IMR-90 (cell line): ENCODE data around the gene CCDC116. TPM values are rescaled to one million over a fixed set of nuclear protein-coding genes. Genes with fewer than 3 reads are reported as not detected.

Experiments used
- ATAC-seq: fragments of 200-7000 bp; cut with Tn5 transposase; 2 replicates; pipeline ENCODE4 v1.9.1; 2020; ENCODE audit warnings: low read depth, mild to moderate bottlenecking, moderate library complexity
- BruUV-seq: library from RNA; stranded (reverse); fragments of 400-500 nt; replicated peaks from 2 replicates; lab custom pipeline; 2021; lab: Mats Ljungman, UMichigan
- CTCF ChIA-PET: fragments of 300-600 bp; formaldehyde crosslinking; extraction: SDS; loops from one replicate; lab custom pipeline; 2021; ENCODE audit warnings: antibody characterized with exemption; lab: Yijun Ruan, JAX
- POLR2A ChIA-PET: fragments of 300-600 bp; sonication (Branson Sonifier 250); formaldehyde crosslinking; loops from one replicate; lab custom pipeline; 2022; ENCODE audit warnings: antibody characterized with exemption; ENCODE audit not compliant: unreplicated experiment; lab: Charles Lee
- DNase-seq: peaks from one replicate; pipeline ENCODE4 v3.0.0; 2013
- H2AFZ ChIP-seq: replicated peaks from 2 replicates; pipeline ENCODE3; 2013; ENCODE audit warnings: low read length, mild to moderate bottlenecking; ENCODE audit not compliant: poor library complexity
- H2AK5ac ChIP-seq: 2 replicates; pipeline ENCODE4 v1.6.1; 2013; ENCODE audit warnings: low read depth, low read length, inconsistent platforms
- H2AK9ac ChIP-seq: replicated peaks from 2 replicates; pipeline ENCODE3; 2013; ENCODE audit warnings: mild to moderate bottlenecking, low read depth, low read length, moderate library complexity; ENCODE audit not compliant: poor library complexity
- H2BK120ac ChIP-seq: 2 replicates; pipeline ENCODE4 v1.6.1; 2013; ENCODE audit warnings: low read depth, low read length, inconsistent platforms
- H2BK15ac ChIP-seq: 3 replicates; pipeline ENCODE4 v1.6.1; 2013; ENCODE audit warnings: low read depth, low read length, inconsistent platforms
- H2BK20ac ChIP-seq: 2 replicates; pipeline ENCODE4 v1.6.1; 2013; ENCODE audit warnings: low read depth, mild to moderate bottlenecking, inconsistent platforms, low read length, moderate library complexity
- H2BK5ac ChIP-seq: 2 replicates; pipeline ENCODE4 v1.6.1; 2013; ENCODE audit warnings: mild to moderate bottlenecking, low read depth, low read length, inconsistent platforms; ENCODE audit not compliant: poor library complexity, severe bottlenecking
- H3K14ac ChIP-seq: replicated peaks from 2 replicates; pipeline ENCODE4 v1.6.1; 2013; ENCODE audit warnings: low read depth, low read length, inconsistent platforms
- H3K18ac ChIP-seq: 2 replicates; pipeline ENCODE4 v1.6.1; 2013; ENCODE audit warnings: low read depth, low read length, control low read depth
- H3K23ac ChIP-seq: 2 replicates; pipeline ENCODE4 v1.6.1; 2013; ENCODE audit warnings: low read depth, low read length, inconsistent platforms
- H3K27ac ChIP-seq: 2 replicates; pipeline ENCODE4 v1.5.1; 2013; ENCODE audit warnings: mild to moderate bottlenecking, control low read depth, low read length; ENCODE audit not compliant: insufficient read depth
- H3K27me3 ChIP-seq: 2 replicates; pipeline ENCODE4 v1.6.1; 2013; ENCODE audit warnings: low read length; ENCODE audit not compliant: control insufficient read depth, insufficient read depth
- H3K36me3 ChIP-seq: 2 replicates; pipeline ENCODE4 v1.6.1; 2013; ENCODE audit warnings: low read length, mixed read lengths; ENCODE audit not compliant: control insufficient read depth, insufficient read depth
- H3K4ac ChIP-seq: 2 replicates; pipeline ENCODE4 v1.6.1; 2013; ENCODE audit warnings: low read depth, low read length, inconsistent platforms
- H3K4me1 ChIP-seq: 2 replicates; pipeline ENCODE4 v1.6.1; 2013; ENCODE audit warnings: low read length, mixed read lengths; ENCODE audit not compliant: control insufficient read depth, insufficient read depth
- H3K4me2 ChIP-seq: 2 replicates; pipeline ENCODE4 v1.6.1; 2013; ENCODE audit warnings: low read depth, mild to moderate bottlenecking, control low read depth, low read length, moderate library complexity
- H3K4me3 ChIP-seq: 2 replicates; pipeline ENCODE4 v1.5.1; 2013; ENCODE audit warnings: low read depth, mild to moderate bottlenecking, control low read depth, low read length, moderate library complexity; ENCODE audit not compliant: insufficient read depth
- H3K56ac ChIP-seq: 2 replicates; pipeline ENCODE4 v1.6.1; 2013; ENCODE audit warnings: low read length, inconsistent platforms; ENCODE audit not compliant: insufficient read depth; ENCODE audit errors: extremely low read depth
- H3K79me1 ChIP-seq, 2 experiments: 2 replicates each; pipeline ENCODE4 v1.6.1; 2013; ENCODE audit warnings: low read length in 2 of 2, inconsistent platforms in 1 of 2, low read depth in 1 of 2
- H3K9ac ChIP-seq: 2 replicates; pipeline ENCODE4 v1.6.1; 2013; ENCODE audit warnings: low read depth, low read length, control low read depth
- H3K9me1 ChIP-seq: 2 replicates; pipeline ENCODE4 v1.6.1; 2013; ENCODE audit warnings: low read length, inconsistent platforms; ENCODE audit not compliant: insufficient read depth
- H3K9me3 ChIP-seq: 2 replicates; pipeline ENCODE4 v1.6.1; 2013; ENCODE audit warnings: low read length; ENCODE audit not compliant: control insufficient read depth, insufficient read depth
- H4K20me1 ChIP-seq: 2 replicates; pipeline ENCODE4 v1.6.1; 2013; ENCODE audit warnings: low read length, inconsistent platforms; ENCODE audit not compliant: insufficient read depth
- H4K5ac ChIP-seq: 2 replicates; pipeline ENCODE4 v1.6.1; 2013; ENCODE audit warnings: mild to moderate bottlenecking, low read depth, low read length, control low read depth
- H4K8ac ChIP-seq, 2 experiments: 2 replicates each; pipeline ENCODE4 v1.6.1; 2013; ENCODE audit warnings: low read depth in 2 of 2, low read length in 2 of 2, control low read depth in 1 of 2, inconsistent platforms in 1 of 2
- H4K91ac ChIP-seq: 2 replicates; pipeline ENCODE4 v1.6.1; 2013; ENCODE audit warnings: low read depth, low read length, inconsistent platforms; ENCODE audit not compliant: insufficient read depth
- BHLHE40 ChIP-seq: fragments of 150-350 bp; IDR thresholded peaks from 2 replicates; pipeline ENCODE4 v1.6.1; 2016; ENCODE audit warnings: mild to moderate bottlenecking, low read depth, low read length
- CEBPB ChIP-seq: IDR thresholded peaks from 2 replicates; pipeline ENCODE4 v1.6.1; 2012; ENCODE audit warnings: low read depth, low read length, improper control_type of control experiment
- CHD1 ChIP-seq: IDR thresholded peaks from 2 replicates; pipeline ENCODE4 v1.6.1; 2012; ENCODE audit warnings: low read depth, low read length, improper control_type of control experiment
- CTCF ChIP-seq: conservative IDR thresholded peaks from 2 replicates; pipeline ENCODE4 v1.5.1; 2012; ENCODE audit warnings: mild to moderate bottlenecking, low read depth, low read length, improper control_type of control experiment
- FOS ChIP-seq: fragments of 150-350 bp; IDR thresholded peaks from 2 replicates; pipeline ENCODE4 v1.6.1; 2016; ENCODE audit warnings: low read depth, low read length
- MAFK ChIP-seq: IDR thresholded peaks from 2 replicates; pipeline ENCODE4 v1.6.1; 2012; ENCODE audit warnings: low read depth, low read length, improper control_type of control experiment
- MXI1 ChIP-seq: IDR thresholded peaks from 2 replicates; pipeline ENCODE4 v1.6.1; 2012; ENCODE audit warnings: low read depth, mild to moderate bottlenecking, low read length, moderate library complexity, borderline replicate concordance
- NFE2L2 ChIP-seq: fragments of 150-350 bp; IDR thresholded peaks from 2 replicates; pipeline ENCODE4 v1.6.1; 2016; ENCODE audit warnings: low read depth, mild to moderate bottlenecking, low read length
- POLR2A ChIP-seq: IDR thresholded peaks from 2 replicates; pipeline ENCODE4 v1.6.1; 2012; ENCODE audit warnings: mild to moderate bottlenecking, low read depth, low read length
- RAD21 ChIP-seq: IDR thresholded peaks from 2 replicates; pipeline ENCODE4 v1.6.1; 2012; ENCODE audit warnings: low read length, improper control_type of control experiment
- RFX5 ChIP-seq: IDR thresholded peaks from 2 replicates; pipeline ENCODE4 v1.8.0; 2012; ENCODE audit warnings: low read depth, mild to moderate bottlenecking, low read length, moderate library complexity
- SMC3 ChIP-seq: fragments of 150-350 bp; IDR thresholded peaks from 2 replicates; pipeline ENCODE4 v1.6.1; 2016; ENCODE audit warnings: low read depth, mild to moderate bottlenecking, antibody characterized with exemption, low read length, moderate library complexity
- WGBS, 2 experiments: methylation state at CpG; one replicate each; pipeline versions ENCODE4 v1.1.5 to v1.1.7; 2013; ENCODE audit warnings: missing lambda C conversion rate in 2 of 2; ENCODE audit not compliant: insufficient read length in 1 of 2; ENCODE audit errors: extremely low coverage in 2 of 2; 5-methylcytosine and 5-hydroxymethylcytosine counted together
- dilution Hi-C: fragments of 300-500 bp; cut with HindIII; formaldehyde crosslinking; loops from one replicate; pipeline ENCODE4 v1.14.3; 2018; ENCODE audit warnings: low sequenced_read_pairs; ENCODE audit not compliant: unreplicated experiment
- in situ Hi-C: fragments of 300-500 bp; cut with MboI; formaldehyde crosslinking; loops from 3 replicates; pipeline ENCODE4 v1.14.3; 2019; ENCODE audit warnings: low sequenced_read_pairs, inconsistent platforms, mixed read lengths
- intact Hi-C: fragments of 100-400 bp; cut with micrococcal nuclease; formaldehyde crosslinking; loops from 2 replicates; pipeline ENCODE4 v1.10.0; 2022
- polyA plus RNA-seq, 3 experiments: library from polyadenylated mRNA; depleted of rRNA; stranded (reverse); fragments of >200 nt; gene quantifications; 2 replicates each; pipeline ENCODE4 v1.2.3, GENCODE V29; 2012; ENCODE audit warnings: low replicate concordance in 1 of 3
- total RNA-seq: library from RNA; depleted of rRNA; stranded (reverse); fragments of >200 nt; gene quantifications from 2 replicates; pipeline ENCODE4 v1.2.3, GENCODE V29; 2012
- TF ChIP-seq, protein P1 (sequence below): fragments of 150-350 bp; IDR thresholded peaks from 2 replicates; pipeline ENCODE4 v1.6.1; 2016; ENCODE audit warnings: low read depth, mild to moderate bottlenecking, low read length, moderate library complexity, borderline replicate concordance

Gene CCDC116
- total and polyA plus RNA-seq, 2 of the 4 experiments (the other 2 are of a cell fraction) = under 0.01 to 0.27 TPM

GRCh38 chr22:21591695-21592094 lies 40.9 kb upstream of the CCDC116 start (continued):
- TF ChIP-seq MXI1 (no peak), SMC3 (no peak), RFX5 (no peak), MAFK (no peak)

- Histone ChIP-seq H3K27ac (no peak overlapping the region), H2BK15ac (no peak overlapping the region), H3K14ac (no peak overlapping the region), H4K8ac (no peak overlapping the region), H3K4ac (no peak overlapping the region), H3K79me1 (peaks cover 17 to 77% of the 10 kb centered on the region in 2 experiments), H3K4me1 (peaks cover 21% of the 10 kb centered on the region), H2AFZ (no peak overlapping the region), H2BK20ac (no peak overlapping the region), H3K23ac (no peak overlapping the region), H2AK5ac (no peak overlapping the region), H3K9me1 (peaks cover 39% of the 10 kb centered on the region), H3K4me2 (no peak overlapping the region), H2AK9ac (no peak overlapping the region), H3K4me3 (no peak overlapping the region), H4K20me1 (peaks cover 95% of the 10 kb centered on the region), H3K56ac (no peak overlapping the region), H4K91ac (no peak overlapping the region), H3K9ac (no peak overlapping the region), H3K36me3 (peaks cover 33% of the 10 kb centered on the region), H2BK5ac (no peak overlapping the region), H2BK120ac (no peak overlapping the region), H3K9me3 (no peaks in the 10 kb centered on the region), H3K18ac (no peak overlapping the region), H4K5ac (no peak overlapping the region), H3K27me3 (no peaks in the 10 kb centered on the region)
- intact Hi-C loops = no loop called here
- WGBS, 2 experiments = no CpG with 5 or more reads among the region's 3 CpGs
- dilution Hi-C loops = no loop called here
- TF ChIP-seq MXI1 (no peak), NFE2L2 (no peak), RAD21 (no peak), POLR2A (no peak), CTCF (no peak), FOS (no peak), CEBPB (no peak), BHLHE40 (no peak), CHD1 (no peak)
- TF ChIP-seq, protein P1, sequence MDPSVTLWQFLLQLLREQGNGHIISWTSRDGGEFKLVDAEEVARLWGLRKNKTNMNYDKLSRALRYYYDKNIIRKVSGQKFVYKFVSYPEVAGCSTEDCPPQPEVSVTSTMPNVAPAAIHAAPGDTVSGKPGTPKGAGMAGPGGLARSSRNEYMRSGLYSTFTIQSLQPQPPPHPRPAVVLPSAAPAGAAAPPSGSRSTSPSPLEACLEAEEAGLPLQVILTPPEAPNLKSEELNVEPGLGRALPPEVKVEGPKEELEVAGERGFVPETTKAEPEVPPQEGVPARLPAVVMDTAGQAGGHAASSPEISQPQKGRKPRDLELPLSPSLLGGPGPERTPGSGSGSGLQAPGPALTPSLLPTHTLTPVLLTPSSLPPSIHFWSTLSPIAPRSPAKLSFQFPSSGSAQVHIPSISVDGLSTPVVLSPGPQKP = no peak
- ATAC-seq = no peak
- ChIA-PET POLR2A (no interaction called here), CTCF (no interaction called here)
- DNase-seq = no peak
- in situ Hi-C loops = no loop called here
- BruUV-seq = no TSS peak
Observed at GRCh38 chr22:21592422-21592821, 40.1 kb upstream of the CCDC116 start.
